Endothelial cell of umbilical vein (primary cell): ENCODE results near the gene PXMP2. TPM values are rescaled to one million over a fixed set of nuclear protein-coding genes. Genes with fewer than 3 reads are reported as not detected.

Experiments used
- BruUV-seq: library from RNA; stranded (reverse); fragments of 400-500 nt; replicated peaks from 2 replicates; lab custom pipeline; 2021; lab: Mats Ljungman, UMichigan
- CTCF ChIA-PET: fragments of 300-600, 350-600 bp; sonication (Branson Sonifier 250); formaldehyde crosslinking; loops from one replicate; lab custom pipeline; 2021; ENCODE audit warnings: antibody characterized with exemption, inconsistent platforms; lab: Charles Lee
- POLR2A ChIA-PET: fragments of 300-600, 350-600 bp; sonication (Branson Sonifier 250); formaldehyde crosslinking; loops from one replicate; lab custom pipeline; 2021; ENCODE audit warnings: antibody characterized with exemption, inconsistent platforms; lab: Charles Lee
- DNase-seq: peaks from one replicate; pipeline ENCODE4 v3.0.0-alpha.2; 2011; ENCODE audit warnings: low read depth, low spot score
- FAIRE-seq: peaks from 2 replicates; lab custom pipeline; 2011; peaks lifted over from hg19 to GRCh38; lab: Jason Lieb, UNC
- H2AFZ ChIP-seq: 2 replicates; pipeline ENCODE4 v1.6.0; 2012; ENCODE audit warnings: low read depth, low read length, control low read depth, inconsistent platforms
- H3K27ac ChIP-seq: 2 replicates; pipeline ENCODE4 v1.5.1; 2011; ENCODE audit warnings: low read depth, mild to moderate bottlenecking, control low read depth, low read length, moderate library complexity; ENCODE audit not compliant: insufficient read depth
- H3K27me3 ChIP-seq, 2 experiments: 2 replicates each; pipeline versions ENCODE4 v1.6.0 to v1.6.1; 2011; ENCODE audit warnings: low read length in 2 of 2, mixed read lengths in 1 of 2; ENCODE audit not compliant: control insufficient read depth in 2 of 2, insufficient read depth in 2 of 2
- H3K36me3 ChIP-seq, 2 experiments: 2 replicates in 1 of 2; 3 replicates in 1 of 2; pipeline ENCODE4 v1.5.1; 2011; ENCODE audit warnings: low read length in 2 of 2, mild to moderate bottlenecking in 1 of 2, moderate library complexity in 1 of 2; ENCODE audit not compliant: control insufficient read depth in 2 of 2, insufficient read depth in 2 of 2; ENCODE audit errors: extremely low read depth in 1 of 2
- H3K4me1 ChIP-seq: 3 replicates; pipeline ENCODE4 v1.5.1; 2011; ENCODE audit warnings: mild to moderate bottlenecking, low read length; ENCODE audit not compliant: control insufficient read depth, insufficient read depth; ENCODE audit errors: extremely low read depth
- H3K4me2 ChIP-seq: 2 replicates; pipeline ENCODE4 v1.6.1; 2011; ENCODE audit warnings: low read length, control low read depth, mixed read lengths; ENCODE audit not compliant: insufficient read depth
- H3K4me3 ChIP-seq, 3 experiments: fragments of 200-600 bp in 1 of 3; sonication (generic), shearing (Covaris generic) in 1 of 3; replicated peaks in 1 of 3; 2 replicates each; pipeline ENCODE4 v1.5.1; 2011 to 2016; ENCODE audit warnings: control low read depth in 3 of 3, low read length in 3 of 3, mild to moderate bottlenecking in 2 of 3, inconsistent platforms in 1 of 3, low read depth in 1 of 3, moderate library complexity in 1 of 3; ENCODE audit not compliant: insufficient read depth in 1 of 3
- H3K79me2 ChIP-seq: 2 replicates; pipeline ENCODE4 v1.6.0; 2012; ENCODE audit warnings: low read length, inconsistent platforms; ENCODE audit not compliant: control insufficient read depth, insufficient read depth
- H3K9ac ChIP-seq: replicated peaks from 2 replicates; pipeline ENCODE3; 2011; ENCODE audit warnings: low read length, control low read depth; ENCODE audit not compliant: insufficient read depth; ENCODE audit errors: extremely low read depth
- H3K9me1 ChIP-seq: replicated peaks from 3 replicates; pipeline ENCODE4 v1.6.0; 2011; ENCODE audit warnings: mild to moderate bottlenecking, low read length; ENCODE audit not compliant: control insufficient read depth, insufficient read depth; ENCODE audit errors: extremely low read depth
- H3K9me3 ChIP-seq: replicated peaks from 2 replicates; pipeline ENCODE4 v1.5.1; 2012; ENCODE audit warnings: low read length, inconsistent platforms; ENCODE audit not compliant: control insufficient read depth, insufficient read depth
- H4K20me1 ChIP-seq: replicated peaks from 2 replicates; pipeline ENCODE3; 2011; ENCODE audit warnings: mild to moderate bottlenecking, low read length; ENCODE audit not compliant: control insufficient read depth, insufficient read depth; ENCODE audit errors: extremely low read depth
- EZH2 ChIP-seq: IDR thresholded peaks from 2 replicates; pipeline ENCODE4 v1.6.1; 2012; ENCODE audit warnings: borderline replicate concordance, low read depth, mild to moderate bottlenecking, moderate library complexity, low read length, inconsistent platforms; ENCODE audit not compliant: severe bottlenecking
- FOS ChIP-seq: IDR thresholded peaks from 2 replicates; pipeline ENCODE4 v1.6.1; 2011; ENCODE audit warnings: mild to moderate bottlenecking, low read length, moderate library complexity, borderline replicate concordance; ENCODE audit not compliant: insufficient read depth
- GATA2 ChIP-seq: IDR thresholded peaks from 2 replicates; pipeline ENCODE4 v1.7.0; 2011; ENCODE audit warnings: low read depth, mild to moderate bottlenecking, moderate library complexity, mixed read lengths, low read length; ENCODE audit not compliant: insufficient read length, insufficient read depth
- JUN ChIP-seq: IDR thresholded peaks from 2 replicates; pipeline ENCODE4 v1.6.1; 2011; ENCODE audit warnings: borderline replicate concordance, low read depth; ENCODE audit not compliant: insufficient read length, insufficient read depth
- MYC ChIP-seq: IDR thresholded peaks from one replicate; pipeline ENCODE4 v1.6.1; 2011; ENCODE audit warnings: mild to moderate bottlenecking, low read depth, low read length
- POLR2AphosphoS5 ChIP-seq: IDR thresholded peaks from 2 replicates; pipeline ENCODE4 v1.6.1; 2012; ENCODE audit warnings: low read depth, mild to moderate bottlenecking, control low read depth, low read length, moderate library complexity; ENCODE audit not compliant: insufficient read depth
- dilution Hi-C: fragments of 300-500 bp; cut with MboI; formaldehyde crosslinking; loops from one replicate; pipeline ENCODE4 v1.15.0; 2019; ENCODE audit warnings: low sequenced_read_pairs; ENCODE audit not compliant: extremely low pct_ligation_motif_present
- intact Hi-C: fragments of 100-400 bp; cut with micrococcal nuclease; formaldehyde crosslinking; loops from one replicate; pipeline ENCODE4 v1.10.0; 2022
- polyA plus RNA-seq, 4 experiments: library from polyadenylated mRNA; depleted of rRNA in 3 of 4; stranded (reverse) in 3 of 4; unstranded in 1 of 4; fragments of >200 nt; gene quantifications; 2 replicates each; pipeline versions ENCODE4 v1.2.1 to v1.2.3, GENCODE V29; 2011 to 2012; ENCODE audit warnings: missing spikeins in 1 of 4
- total RNA-seq: library from RNA; stranded (reverse); gene quantifications from 2 replicates; pipeline ENCODE4 v1.2.3, GENCODE V29; 2021
- TF ChIP-seq, protein P1 (sequence below), 2 donors: IDR thresholded peaks; 1 replicate in 1 of 2; 2 replicates in 1 of 2; pipeline ENCODE4 v1.5.1; 2011; ENCODE audit warnings: low read length in 2 of 2, mild to moderate bottlenecking in 2 of 2, moderate library complexity in 2 of 2, control low read depth in 1 of 2, inconsistent platforms in 1 of 2, low read depth in 1 of 2; ENCODE audit not compliant: insufficient read depth in 1 of 2; ENCODE audit errors: extremely low read depth in 1 of 2
- TF ChIP-seq, protein P2 (sequence below): IDR thresholded peaks from 2 replicates; pipeline ENCODE4 v1.6.1; 2011; ENCODE audit not compliant: insufficient read depth, insufficient read length

Gene PXMP2
- total and polyA plus RNA-seq, 2 donors (not counting 3 experiments of a cell fraction or from before 2014, with no cell fraction given), result 24.0 to 31.5 TPM

DNA sequence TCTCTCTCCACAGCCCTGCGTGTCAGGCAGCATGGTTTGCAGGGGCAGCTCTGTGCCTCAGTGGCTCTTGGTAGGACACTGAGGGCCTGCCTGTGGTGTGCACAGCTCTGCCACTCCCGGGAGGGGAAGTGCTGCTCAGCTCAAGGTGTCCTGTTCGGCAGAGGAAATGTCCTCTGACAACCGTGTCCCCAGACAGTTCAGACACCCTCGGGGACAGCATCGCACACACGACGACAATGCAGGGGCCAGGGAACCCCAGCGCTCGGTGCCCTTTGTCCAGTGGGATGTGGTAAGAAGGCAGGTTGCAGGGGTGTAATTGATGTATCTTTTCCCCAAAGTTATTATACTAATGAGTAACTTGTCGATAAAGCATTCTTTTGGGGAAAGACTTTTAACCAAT is 60.0 kb downstream of the PXMP2 start:
- DNase-seq (no peak), FAIRE-seq (no peak)
- Histone ChIP-seq H3K9me1 (no peaks in the 10 kb centered on the region), H3K9me3 (no peaks in the 10 kb centered on the region), H4K20me1 (peaks cover 3% of the 10 kb centered on the region), H3K9ac (no peak overlapping the region), H3K4me3 (no peak overlapping the region), H3K4me1 (no peaks in the 10 kb centered on the region), H3K79me2 (peaks cover 49% of the 10 kb centered on the region), H3K27me3 (no peaks in the 10 kb centered on the region), H3K4me2 (no peak overlapping the region), H2AFZ (no peak overlapping the region), H3K36me3 (peaks cover 54 to 55% of the 10 kb centered on the region in 2 experiments), H3K27ac (no peak overlapping the region)
- BruUV-seq, result no TSS peak
- no peak for TF ChIP-seq MYC
- POLR2A ChIA-PET, result no interaction called here
- intact Hi-C loops, result no loop called here
- CTCF ChIA-PET, result no interaction called here
- dilution Hi-C loops, result no loop called here

DNA sequence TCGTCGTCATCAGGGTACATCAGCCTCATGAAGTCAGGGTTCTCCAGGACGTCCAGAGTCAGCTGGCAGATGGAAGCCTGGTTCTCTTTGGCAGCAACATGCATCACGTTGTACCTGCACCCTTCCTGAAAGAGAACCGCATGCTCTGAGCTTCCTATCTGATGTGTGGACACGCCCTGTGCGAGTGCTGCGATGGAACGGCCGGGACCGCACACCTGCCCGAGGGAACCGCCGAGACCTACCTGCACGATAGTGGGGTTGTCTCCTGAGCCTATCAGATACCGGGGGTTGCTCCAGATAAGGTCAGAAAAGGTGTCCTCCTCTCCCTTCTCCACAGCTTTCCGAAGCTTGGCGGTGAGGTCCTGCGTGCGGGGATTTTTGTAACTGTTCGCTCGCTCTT is 60.5 kb downstream of the PXMP2 start:
- Histone ChIP-seq H3K79me2 (peaks cover 49% of the 10 kb centered on the region), H3K9ac (no peak overlapping the region), H3K27ac (no peak overlapping the region), H3K4me2 (no peak overlapping the region), H3K27me3 (no peaks in the 10 kb centered on the region), H3K9me1 (no peaks in the 10 kb centered on the region), H3K4me3 (no peak overlapping the region), H3K36me3 (peaks cover 49 to 53% of the 10 kb centered on the region in 2 experiments), H3K9me3 (no peaks in the 10 kb centered on the region), H4K20me1 (peaks cover 3% of the 10 kb centered on the region), H2AFZ (no peak overlapping the region), H3K4me1 (no peaks in the 10 kb centered on the region)
- TF ChIP-seq MYC, result no peak
- TF ChIP-seq GATA2, result no peak
- TF ChIP-seq EZH2, result no peak
- no peak for TF ChIP-seq POLR2AphosphoS5
- TF ChIP-seq JUN, result no peak
- TF ChIP-seq, protein P1, sequence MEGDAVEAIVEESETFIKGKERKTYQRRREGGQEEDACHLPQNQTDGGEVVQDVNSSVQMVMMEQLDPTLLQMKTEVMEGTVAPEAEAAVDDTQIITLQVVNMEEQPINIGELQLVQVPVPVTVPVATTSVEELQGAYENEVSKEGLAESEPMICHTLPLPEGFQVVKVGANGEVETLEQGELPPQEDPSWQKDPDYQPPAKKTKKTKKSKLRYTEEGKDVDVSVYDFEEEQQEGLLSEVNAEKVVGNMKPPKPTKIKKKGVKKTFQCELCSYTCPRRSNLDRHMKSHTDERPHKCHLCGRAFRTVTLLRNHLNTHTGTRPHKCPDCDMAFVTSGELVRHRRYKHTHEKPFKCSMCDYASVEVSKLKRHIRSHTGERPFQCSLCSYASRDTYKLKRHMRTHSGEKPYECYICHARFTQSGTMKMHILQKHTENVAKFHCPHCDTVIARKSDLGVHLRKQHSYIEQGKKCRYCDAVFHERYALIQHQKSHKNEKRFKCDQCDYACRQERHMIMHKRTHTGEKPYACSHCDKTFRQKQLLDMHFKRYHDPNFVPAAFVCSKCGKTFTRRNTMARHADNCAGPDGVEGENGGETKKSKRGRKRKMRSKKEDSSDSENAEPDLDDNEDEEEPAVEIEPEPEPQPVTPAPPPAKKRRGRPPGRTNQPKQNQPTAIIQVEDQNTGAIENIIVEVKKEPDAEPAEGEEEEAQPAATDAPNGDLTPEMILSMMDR (IDR thresholded peaks at IDR 0.05; ENCODE audit: extremely low read depth in 1 of 2, insufficient read depth in 1 of 2, low read depth in 1 of 2, low read length in 2 of 2), result no peak
- TF ChIP-seq, protein P2, sequence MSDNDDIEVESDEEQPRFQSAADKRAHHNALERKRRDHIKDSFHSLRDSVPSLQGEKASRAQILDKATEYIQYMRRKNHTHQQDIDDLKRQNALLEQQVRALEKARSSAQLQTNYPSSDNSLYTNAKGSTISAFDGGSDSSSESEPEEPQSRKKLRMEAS, result no peak
- TF ChIP-seq FOS, result no peak
- FAIRE-seq, result no peak
- BruUV-seq, result no TSS peak
- no peak for DNase-seq
- CTCF ChIA-PET, result no interaction called here
- POLR2A ChIA-PET, result no interaction called here
- intact Hi-C loops, result no loop called here
- dilution Hi-C loops, result no loop called here
